Psoas muscle (tissue), 8 donors: ENCODE data around the gene CNOT6. TPM values are rescaled to one million over a fixed set of nuclear protein-coding genes. Genes with fewer than 3 reads are reported as not detected.

ENCODE experiments used
- ATAC-seq, 4 donors: fragments of 200-7000 bp; cut with Tn5 transposase; one replicate each; pipeline ENCODE4 v1.9.1; 2020; ENCODE audit warnings: moderate library complexity in 3 of 4, mild to moderate bottlenecking in 2 of 4
- DNase-seq, 2 donors: peaks; one replicate each; pipeline ENCODE4 v3.0.0-alpha.2; 2020
- H3K27ac ChIP-seq: fragments of 200-600 bp; one replicate; pipeline ENCODE4 v1.8.0; 2022
- H3K27me3 ChIP-seq, 3 donors: fragments of 200-600 bp in 1 of 3; one replicate each; pipeline versions ENCODE4 v1.6.1 to v1.8.0; 2013 to 2022; ENCODE audit warnings: low read length in 2 of 3, mild to moderate bottlenecking in 2 of 3, moderate library complexity in 1 of 3; ENCODE audit not compliant: insufficient read depth in 3 of 3
- H3K36me3 ChIP-seq, 2 donors: fragments of 200-600 bp in 1 of 2; one replicate each; pipeline versions ENCODE4 v1.6.1 to v1.8.0; 2013 to 2022; ENCODE audit warnings: low read depth in 1 of 2, mild to moderate bottlenecking in 1 of 2, moderate library complexity in 1 of 2; ENCODE audit not compliant: insufficient read depth in 1 of 2
- H3K4me1 ChIP-seq: fragments of 200-600 bp; one replicate; pipeline ENCODE4 v1.8.0; 2022
- H3K4me3 ChIP-seq: fragments of 200-600 bp; one replicate; pipeline ENCODE4 v1.8.0; 2022; ENCODE audit warnings: mild to moderate bottlenecking
- H3K9me3 ChIP-seq: fragments of 200-600 bp; one replicate; pipeline ENCODE4 v1.8.0; 2022
- WGBS, 3 donors: extraction: QIAGEN DNeasy Blood & Tissue Kit; methylation state at CpG; one replicate each; pipeline versions ENCODE4 v1.1.6 to v1.1.7; 2013; 5-methylcytosine and 5-hydroxymethylcytosine counted together
- intact Hi-C, 2 donors: fragments of 100-400 bp; cut with DNase I; formaldehyde crosslinking; loops; one replicate each; pipeline versions ENCODE4 v1.11.0 to v1.14.2; 2022
- polyA plus RNA-seq, 3 donors: library from polyadenylated mRNA; stranded (reverse); fragments of 200-250 nt; gene quantifications; one replicate each; pipeline ENCODE4 v1.2.3, GENCODE V29; 2013
- total RNA-seq, 4 donors: library from RNA; stranded (reverse); fragmentation: NEBNext Ultra II Directional in 2 of 4; extraction: Animal tissue kit (Norgen Biotek cat#: 25700) in 2 of 4; gene quantifications; one replicate each; pipeline versions ENCODE4 v1.2.1 to v1.2.4, GENCODE V29; 2021 to 2023
- TF ChIP-seq, protein P1 (sequence below): fragments of 200-600 bp; IDR thresholded peaks from one replicate; pipeline ENCODE4 v1.8.0; 2022; ENCODE audit warnings: antibody characterized with exemption
- donor health status: healthy with polysubstance abuse.
- donor health status: DM: no; HTN: no; CAD: no; lungs with moderate emphysema.
- donor health status: Bipolar disorder and iron deficiency.
- donor health status: healthy.
- donor health status: DM: yes; HTN: yes; CAD: no.
- donor health status: DM: no; HTN: no; CAD: no.
- donor health status: DM: no; HTN: no; CAD: no.
- donor health status: DM: yes; HTN: yes; CAD: no.

Gene CNOT6
- total and polyA plus RNA-seq, 7 donors: 3.6 to 13.7 (median 8.7) TPM

- ATAC-seq (no peak), DNase-seq (no peak)
- WGBS, 3 donors: 94 to 98% (median 97%) methylated on average over 3 of the region's 3 CpGs
- Histone ChIP-seq H3K27me3 (no peaks in the 10 kb centered on the region), H3K4me3 (no peak overlapping the region), H3K36me3 (no peaks in the 10 kb centered on the region), H3K27ac (no peak overlapping the region), H3K4me1 (peaks cover 7% of the 10 kb centered on the region), H3K9me3 (no peaks in the 10 kb centered on the region)
- intact Hi-C loops: no loop called here
- TF ChIP-seq, protein P1, sequence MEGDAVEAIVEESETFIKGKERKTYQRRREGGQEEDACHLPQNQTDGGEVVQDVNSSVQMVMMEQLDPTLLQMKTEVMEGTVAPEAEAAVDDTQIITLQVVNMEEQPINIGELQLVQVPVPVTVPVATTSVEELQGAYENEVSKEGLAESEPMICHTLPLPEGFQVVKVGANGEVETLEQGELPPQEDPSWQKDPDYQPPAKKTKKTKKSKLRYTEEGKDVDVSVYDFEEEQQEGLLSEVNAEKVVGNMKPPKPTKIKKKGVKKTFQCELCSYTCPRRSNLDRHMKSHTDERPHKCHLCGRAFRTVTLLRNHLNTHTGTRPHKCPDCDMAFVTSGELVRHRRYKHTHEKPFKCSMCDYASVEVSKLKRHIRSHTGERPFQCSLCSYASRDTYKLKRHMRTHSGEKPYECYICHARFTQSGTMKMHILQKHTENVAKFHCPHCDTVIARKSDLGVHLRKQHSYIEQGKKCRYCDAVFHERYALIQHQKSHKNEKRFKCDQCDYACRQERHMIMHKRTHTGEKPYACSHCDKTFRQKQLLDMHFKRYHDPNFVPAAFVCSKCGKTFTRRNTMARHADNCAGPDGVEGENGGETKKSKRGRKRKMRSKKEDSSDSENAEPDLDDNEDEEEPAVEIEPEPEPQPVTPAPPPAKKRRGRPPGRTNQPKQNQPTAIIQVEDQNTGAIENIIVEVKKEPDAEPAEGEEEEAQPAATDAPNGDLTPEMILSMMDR: no peak
Observed at GRCh38 chr5:180521101-180521500, 26.9 kb downstream of the CNOT6 start.

DNA sequence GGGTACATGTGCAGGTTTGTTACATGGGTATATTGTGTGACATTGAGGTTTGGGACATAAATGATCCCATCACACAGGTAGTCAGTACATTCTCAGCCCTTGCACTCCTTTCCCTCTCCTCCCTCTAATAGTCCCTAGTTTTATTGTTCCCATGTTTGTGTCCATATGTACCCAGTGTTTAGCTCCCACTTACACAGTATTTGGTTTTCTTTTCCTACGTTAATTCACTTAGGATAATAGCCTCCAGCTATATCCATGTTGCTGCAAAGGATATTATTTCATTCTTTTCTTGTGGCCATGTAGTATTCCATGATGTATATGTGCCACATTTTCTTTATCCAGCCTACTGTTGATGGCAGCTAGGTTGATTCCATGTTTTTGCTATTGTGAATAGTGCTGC, 27.4 kb downstream of the CNOT6 start:
- DNase-seq (no peak), ATAC-seq (no peak)
- Histone ChIP-seq H3K27me3 (no peaks in the 10 kb centered on the region), H3K27ac (no peak overlapping the region), H3K4me1 (peaks cover 7% of the 10 kb centered on the region), H3K36me3 (no peaks in the 10 kb centered on the region), H3K9me3 (no peaks in the 10 kb centered on the region), H3K4me3 (no peak overlapping the region)
- TF ChIP-seq, protein P1: no peak
- 97 to 98% (median 97%) methylated on average over 1 of the region's 1 CpG for WGBS, 3 donors
- intact Hi-C loops: no loop called here

DNA sequence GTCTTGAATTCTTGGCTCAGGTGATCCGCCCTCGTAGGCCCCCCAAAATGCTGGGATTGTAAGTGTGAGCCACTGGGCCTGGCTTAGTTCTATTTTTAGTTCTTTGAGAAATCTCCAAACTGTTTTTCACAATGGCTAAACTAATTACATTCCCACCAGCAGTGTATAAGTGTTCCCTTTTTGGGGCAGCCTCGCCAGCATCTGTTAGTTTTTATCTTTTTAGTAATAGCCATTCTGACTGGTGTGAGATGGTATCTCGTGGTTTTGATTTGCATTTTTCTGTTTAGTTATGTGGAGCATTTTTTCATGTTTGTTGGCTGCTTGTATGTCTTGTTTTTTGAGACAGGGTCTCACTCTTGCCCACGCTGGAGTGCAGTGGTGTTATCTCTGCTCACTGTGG, 28.2 kb downstream of the CNOT6 start:
- Histone ChIP-seq H3K36me3 (no peaks in the 10 kb centered on the region), H3K4me1 (peaks cover 7% of the 10 kb centered on the region), H3K4me3 (no peak overlapping the region), H3K27me3 (no peaks in the 10 kb centered on the region), H3K27ac (no peak overlapping the region), H3K9me3 (no peaks in the 10 kb centered on the region)
- DNase-seq (no peak), ATAC-seq (no peak)
- WGBS, 3 donors: 63 to 74% (median 68%) methylated on average over 5 of the region's 5 CpGs
- intact Hi-C loops: no loop called here
- TF ChIP-seq, protein P1: no peak

DNA sequence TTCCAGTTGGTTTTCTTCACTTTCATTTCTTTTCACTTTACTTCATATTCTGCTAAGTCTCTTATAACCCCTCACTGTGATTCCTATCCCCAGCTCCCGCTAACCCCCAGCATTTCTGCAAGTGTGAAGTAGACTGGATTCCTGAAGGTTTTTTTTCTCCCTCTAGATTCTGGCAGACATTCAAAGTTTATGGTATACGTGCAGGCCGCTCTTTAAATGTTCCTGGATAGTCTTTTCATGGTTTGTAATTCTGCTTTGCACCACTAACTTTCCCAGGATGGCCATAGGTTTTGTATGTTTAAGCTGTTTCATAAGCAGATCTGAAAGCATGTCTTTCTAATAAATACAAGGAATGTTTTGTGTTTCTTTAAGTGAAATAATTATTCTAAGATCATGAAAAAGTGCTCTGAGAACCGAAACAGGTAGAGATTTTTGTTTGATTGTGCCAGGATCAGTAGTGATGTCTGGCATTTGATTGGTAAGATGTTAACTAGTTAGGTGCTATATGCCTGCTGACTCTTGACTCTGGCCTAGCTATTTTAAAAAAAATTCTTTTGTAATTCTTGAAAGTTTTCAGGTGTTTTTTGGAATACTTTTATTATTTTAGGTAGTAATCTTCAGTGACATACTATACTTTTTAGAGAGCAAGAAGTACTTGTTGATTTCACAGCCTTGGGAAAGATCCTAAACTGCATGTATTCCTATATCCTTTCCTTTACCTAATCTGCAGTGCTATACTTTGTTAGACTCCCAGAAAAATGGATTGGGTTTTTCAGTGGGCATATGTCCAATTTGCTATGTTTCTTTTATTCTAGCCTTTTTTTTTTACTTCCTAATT, 29.7 kb downstream of the CNOT6 start:
- DNase-seq: no peak
- no peak overlapping the region for H3K27ac ChIP-seq
- no peaks in the 10 kb centered on the region for H3K9me3 ChIP-seq
- H3K4me3 ChIP-seq: no peak overlapping the region
- 65 to 75% (median 70%) methylated on average over 4 of the region's 4 CpGs for WGBS, 3 donors
- no peak for ATAC-seq
- no peaks in the 10 kb centered on the region for H3K27me3 ChIP-seq
- peaks cover 7% of the 10 kb centered on the region for H3K4me1 ChIP-seq
- intact Hi-C loops: no loop called here
- TF ChIP-seq, protein P1: no peak
- no peaks in the 10 kb centered on the region for H3K36me3 ChIP-seq

DNA sequence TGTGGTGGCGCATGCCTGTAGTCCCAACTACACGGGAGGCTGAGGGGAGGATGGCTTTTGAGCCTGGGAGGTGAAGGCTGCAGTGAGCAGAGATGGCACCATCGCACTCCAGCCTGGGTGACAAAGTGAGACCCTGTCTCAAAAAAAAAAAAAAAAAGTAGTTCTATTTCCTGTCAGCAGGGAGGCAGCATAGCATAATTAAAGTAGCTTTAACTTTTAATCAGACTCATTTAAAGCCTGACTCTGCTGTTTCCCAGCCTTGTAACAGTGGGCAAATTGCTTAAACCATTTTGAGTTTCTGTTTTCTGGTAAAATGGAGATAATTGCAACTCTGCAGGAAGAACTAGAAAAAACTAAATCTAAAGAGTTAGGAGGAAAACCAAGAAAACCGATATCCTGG, 31.2 kb downstream of the CNOT6 start:
- no peak overlapping the region for H3K4me3 ChIP-seq
- no peaks in the 10 kb centered on the region for H3K9me3 ChIP-seq
- peaks cover 0 to 13% of the 10 kb centered on the region in 2 donors for H3K36me3 ChIP-seq
- ATAC-seq: no peak
- no peak overlapping the region for H3K27ac ChIP-seq
- peaks cover 7% of the 10 kb centered on the region for H3K4me1 ChIP-seq
- WGBS, 3 donors: 88 to 93% (median 90%) methylated on average over 4 of the region's 4 CpGs
- intact Hi-C loops: no loop called here
- TF ChIP-seq, protein P1: no peak
- no peaks in the 10 kb centered on the region for H3K27me3 ChIP-seq
- DNase-seq: no peak
